Activated T-cell treated with anti-CD3 and anti-CD28 coated beads, Interleukin-2, amount 50 U/mL, for 1 hour (primary cell): ENCODE measurements around the gene C16orf87.

Experiments used
- DNase-seq: peaks from one replicate; pipeline ENCODE4 v3.0.0-alpha.2; 2020

Gene C16orf87

DNA sequence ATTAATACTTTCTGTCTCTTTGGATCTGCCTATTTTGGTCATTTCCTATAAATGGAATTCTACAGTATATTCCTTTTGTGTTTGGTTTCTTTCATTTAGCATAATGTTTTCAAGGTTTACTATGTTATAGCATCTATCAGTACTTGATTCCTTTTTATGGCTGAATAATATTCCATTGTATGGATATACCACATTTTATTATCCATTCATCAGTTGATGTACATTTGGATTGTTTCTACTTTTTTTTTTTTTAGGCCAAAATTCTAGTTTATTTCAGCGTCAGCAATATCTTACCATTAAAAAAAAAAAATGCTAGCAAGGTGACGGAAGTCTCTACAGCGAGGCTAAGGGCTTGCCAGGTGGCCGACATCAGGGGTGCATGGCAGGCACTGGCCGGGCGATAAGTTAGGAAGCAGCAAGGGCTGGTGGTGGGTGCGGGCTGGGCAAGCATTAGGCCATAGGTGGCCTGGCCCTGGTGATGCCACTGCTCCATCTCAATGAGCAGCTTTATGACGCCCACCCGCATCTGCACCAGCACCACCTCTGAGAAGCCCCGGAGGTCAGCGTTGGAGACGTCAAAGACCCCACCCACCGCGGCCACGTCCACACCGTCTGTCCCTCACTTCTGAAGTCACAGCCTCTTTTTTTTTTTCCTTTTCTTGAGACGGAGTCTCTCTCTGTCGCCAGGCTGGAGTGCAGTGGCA is 11.4 kb upstream of the C16orf87 start:
- DNase-seq: no peak

DNA sequence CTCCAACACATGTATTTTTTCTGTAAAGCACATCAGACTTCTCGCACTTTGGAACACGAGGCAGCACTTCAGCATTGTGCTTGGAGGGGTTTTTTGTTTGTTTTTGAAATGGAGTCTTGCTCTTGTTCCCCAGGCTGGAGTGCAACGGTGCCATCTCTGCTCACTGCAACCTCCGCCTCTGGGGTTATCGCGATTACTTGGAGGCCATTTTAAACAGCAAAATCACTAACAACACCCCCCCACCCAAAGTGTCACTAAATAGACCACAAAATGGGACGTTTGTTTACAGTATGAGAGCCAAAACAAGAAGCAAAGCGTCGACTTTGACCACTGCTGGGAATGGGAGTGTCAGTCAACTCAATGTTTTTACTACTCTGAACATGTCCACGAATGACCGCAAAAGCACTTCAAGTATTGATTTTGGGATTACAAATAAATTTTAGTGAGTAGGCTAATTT is 9.0 kb upstream of the C16orf87 start:
- no peak for DNase-seq

DNA sequence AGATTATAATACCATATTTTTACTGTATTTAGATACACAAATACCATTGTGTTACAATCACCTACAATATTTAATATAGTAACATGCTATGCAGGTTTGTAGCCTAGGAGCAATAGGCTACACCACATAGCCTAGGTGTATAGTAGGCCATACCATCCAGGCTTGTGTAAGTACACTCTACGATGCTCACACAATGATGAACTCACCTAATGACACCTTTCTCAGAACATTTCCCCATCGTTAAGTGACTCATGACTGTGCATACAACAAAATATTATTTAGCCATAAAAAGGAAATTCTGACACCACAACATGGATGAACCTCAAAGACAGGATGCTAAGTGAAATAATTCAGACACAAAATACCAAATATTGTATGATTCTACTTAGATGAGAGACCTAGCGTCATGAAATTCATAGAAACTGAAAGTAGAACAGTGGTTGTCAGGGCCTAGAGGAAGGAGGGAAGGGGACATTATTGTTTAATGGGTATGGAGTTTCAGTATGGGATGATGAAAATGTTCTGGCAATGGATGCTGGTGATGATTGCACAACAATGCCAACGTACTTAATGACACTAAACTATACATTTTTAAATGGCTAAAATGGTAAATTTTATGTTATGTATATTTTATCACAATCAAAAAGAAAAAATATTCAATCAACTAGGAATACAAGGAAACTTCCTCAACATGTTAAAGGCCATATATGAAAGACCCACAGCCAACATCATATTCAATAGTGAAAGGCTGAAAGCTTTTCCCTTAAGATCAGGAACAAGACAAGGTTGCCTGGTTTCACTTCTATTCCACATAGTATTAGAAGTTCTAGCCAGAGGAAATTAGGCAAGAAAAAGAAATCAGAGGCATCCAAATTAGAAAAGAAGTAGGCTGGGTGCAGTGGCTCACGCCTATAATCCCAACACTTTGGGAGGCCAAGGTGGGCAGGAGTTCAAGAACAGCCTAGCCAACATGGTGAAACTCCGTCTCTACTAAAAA is 5.9 kb upstream of the C16orf87 start:
- DNase-seq: no peak

DNA sequence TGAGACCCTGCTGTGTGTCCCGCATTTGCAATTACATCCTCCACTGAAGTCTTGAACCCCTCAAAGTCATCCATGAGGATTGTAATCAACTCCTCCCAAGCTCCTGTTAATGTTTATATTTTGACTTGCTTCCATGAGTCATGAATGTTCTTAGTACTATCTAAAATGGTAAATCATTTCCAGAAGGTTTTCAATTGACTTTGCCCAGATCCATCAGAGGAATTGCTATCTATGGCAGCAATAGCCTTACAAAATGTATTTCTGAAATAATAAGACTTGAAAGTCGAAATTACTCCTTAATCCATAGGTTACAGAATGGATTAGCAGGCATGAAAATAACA is 2.5 kb upstream of the C16orf87 start:
- DNase-seq: no peak

DNA sequence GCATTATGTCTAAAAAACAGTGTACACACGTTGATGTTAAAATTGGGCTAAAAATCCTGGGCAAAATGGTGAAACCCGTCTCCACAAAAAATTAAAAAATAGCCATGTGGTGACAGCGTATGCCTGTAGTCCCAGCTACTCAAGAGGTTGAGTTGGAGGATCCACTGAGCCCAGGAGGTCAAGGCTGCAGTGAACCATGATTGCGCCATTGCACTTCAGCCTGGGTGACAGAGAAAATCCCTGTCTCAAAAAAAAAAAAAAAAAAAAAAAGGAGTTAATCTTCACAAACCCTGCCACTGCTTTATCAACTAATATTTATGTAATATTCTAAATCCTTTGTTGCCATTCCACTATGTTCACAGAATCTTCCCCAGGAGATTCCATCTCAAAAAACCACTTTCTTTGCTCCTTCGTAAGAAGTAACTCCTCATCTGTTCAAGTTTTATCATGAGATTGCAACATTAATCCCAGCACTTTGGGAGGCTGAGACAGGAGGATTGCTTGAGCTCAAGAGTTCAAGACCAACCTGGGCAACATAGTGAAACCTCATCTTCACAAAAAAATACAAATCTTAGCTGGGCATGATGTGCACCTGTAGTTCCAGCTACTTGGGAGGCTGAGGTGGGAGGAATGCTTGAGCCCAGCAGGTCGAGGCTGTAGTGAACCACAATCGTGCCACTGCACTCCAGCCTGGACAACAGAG is 1.9 kb upstream of the C16orf87 start:
- DNase-seq: no peak

DNA sequence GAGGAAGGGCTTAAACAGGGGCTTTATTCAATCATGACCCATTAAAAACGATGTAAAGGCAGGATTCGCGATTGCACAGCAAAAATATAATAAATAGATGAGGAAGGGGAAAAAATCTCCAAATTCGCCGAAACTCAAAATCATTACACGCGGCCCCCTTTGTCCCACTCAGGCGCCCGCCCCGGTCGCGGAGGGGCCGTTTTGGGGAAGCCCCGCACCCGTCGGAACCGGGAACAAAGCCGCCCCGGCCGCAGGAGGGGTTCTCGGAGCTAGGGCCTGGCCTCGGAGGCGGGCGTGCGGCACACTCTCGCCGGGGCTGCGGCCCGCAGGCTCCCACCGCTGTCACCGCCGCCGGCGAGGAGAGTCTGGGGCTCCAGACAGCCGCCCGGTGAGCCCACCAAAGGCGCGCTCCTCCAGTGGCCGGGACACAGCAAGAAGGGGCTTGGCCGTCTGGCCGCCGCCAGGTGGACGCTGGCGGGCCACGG is 521 bp downstream of the C16orf87 start:
- no peak for DNase-seq

DNA sequence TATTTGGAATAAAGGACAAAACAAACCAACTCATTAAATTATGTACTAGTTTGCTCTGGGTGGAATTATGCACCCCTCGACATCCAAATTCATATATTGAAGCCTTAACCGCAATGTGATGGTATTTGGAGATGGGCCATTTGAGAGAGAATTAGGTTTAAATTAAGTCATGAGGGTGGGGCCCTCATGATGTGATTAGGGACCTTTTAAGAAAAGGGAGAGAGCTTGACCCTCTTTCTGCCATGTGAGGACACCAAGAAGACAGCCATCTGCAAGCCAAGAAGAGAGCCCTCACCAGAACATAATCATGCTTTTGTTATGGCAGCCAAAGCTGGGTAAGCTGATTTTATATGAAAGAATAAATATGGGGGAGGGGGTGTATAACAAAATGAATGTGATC is 2.0 kb downstream of the C16orf87 start:
- DNase-seq: no peak

DNA sequence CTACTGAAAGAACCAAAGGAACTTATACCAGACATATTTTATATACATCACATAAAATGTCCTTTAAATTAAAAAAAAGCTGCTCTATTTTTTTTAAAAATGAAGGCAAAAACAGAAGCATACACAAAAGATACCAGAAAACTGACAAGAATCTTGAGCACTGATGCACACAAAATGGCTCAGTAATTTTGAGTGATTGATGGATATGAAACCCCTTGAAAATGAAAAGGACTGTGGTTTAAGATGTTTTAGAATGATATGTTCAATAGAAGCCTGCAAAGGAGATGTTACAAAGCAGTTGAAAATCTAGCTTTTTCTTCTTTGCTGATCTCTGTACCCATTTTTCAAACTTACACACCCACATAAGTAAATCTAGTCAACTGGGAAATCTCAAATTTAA is 2.7 kb downstream of the C16orf87 start:
- DNase-seq: no peak

DNA sequence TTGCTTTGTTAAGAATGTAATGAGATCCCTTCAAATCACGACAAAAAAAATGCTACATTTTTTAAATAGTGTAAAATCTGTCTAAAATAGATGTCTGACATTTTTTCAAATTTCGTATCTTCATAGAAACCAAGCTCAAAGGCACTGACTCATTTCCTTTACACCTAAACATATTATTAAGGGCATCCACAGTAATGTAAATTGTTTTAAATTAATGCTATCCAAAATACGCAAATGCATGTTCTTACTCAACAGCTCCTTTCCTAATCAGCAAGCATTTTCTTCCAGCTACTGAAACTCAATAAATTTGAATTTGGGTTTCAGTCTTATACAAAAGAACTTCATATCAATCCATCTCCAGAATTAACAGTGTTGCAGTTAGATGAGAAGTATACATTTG is 4.3 kb downstream of the C16orf87 start:
- no peak for DNase-seq

DNA sequence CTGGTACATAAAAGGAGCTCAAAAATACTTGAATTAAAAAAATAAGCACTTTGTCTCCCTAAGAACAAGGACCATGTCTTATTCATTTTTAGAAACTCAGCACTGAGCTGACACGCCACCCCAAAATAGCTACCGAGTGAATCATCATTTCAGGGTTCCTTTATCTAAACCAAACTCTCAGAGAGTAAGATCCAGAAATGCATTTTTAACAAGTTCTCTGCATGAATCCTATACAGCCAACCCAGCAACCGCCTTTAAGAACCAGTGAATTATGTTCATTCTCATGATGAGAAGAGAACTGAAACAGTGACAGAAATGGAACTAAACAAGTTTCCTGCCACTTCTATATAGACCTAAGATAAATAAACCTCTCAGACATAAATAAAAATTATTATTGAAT is 8.7 kb downstream of the C16orf87 start:
- DNase-seq: no peak

DNA sequence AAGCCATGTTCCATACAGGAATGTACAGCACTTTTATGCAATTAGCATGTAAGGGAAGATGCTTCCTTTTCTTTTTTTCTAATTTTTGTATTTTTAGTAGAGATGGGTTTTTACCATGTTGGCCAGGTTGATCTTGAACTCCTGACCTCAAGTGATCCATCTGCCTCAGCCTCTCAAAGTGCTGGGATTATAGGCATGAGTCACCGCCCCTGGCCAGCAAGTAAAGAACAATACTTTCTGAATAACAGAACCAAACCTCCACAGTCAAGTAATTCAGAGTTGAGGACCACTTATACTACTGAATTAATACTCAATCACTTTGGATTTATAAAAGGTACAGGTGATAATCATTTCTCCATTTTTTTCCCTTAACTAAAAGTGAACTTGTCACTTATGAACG is 13.0 kb downstream of the C16orf87 start:
- DNase-seq: no peak

DNA sequence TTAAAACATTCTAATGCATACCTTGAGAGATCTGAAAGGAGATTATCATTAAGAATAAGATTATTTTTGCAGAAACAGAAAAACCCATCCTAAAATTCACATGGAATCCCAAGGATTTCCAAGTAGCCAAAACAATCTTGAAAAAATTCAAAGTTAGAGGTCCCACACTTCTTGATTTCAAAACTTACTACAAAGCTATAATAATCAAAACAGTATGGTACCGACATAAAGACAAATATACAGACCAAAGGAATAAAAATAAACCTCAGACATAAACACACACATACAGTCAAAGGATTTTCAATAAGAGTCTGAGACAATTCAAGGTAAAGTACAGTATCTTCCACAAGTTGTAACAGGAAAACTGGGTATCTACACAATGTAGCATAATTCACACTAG is 16.2 kb downstream of the C16orf87 start:
- DNase-seq: no peak

DNA sequence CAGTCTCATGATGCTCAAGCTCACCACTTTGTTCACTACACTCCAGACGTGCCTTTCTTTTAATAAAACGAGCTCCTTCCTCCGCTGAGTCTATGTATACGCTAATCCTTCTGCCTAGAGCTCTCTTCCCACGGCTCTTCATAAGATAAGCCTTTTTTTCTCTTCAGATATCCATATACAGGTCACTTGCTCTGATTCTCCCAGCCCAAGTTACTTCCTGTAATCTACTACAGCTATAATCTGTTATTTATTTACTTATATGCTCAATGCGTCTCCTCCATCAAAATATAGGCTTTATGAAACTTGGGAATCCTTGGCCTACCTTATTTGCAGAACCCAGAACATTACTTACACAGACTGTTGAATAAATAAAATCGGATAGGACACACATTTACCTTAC is 17.4 kb downstream of the C16orf87 start:
- DNase-seq: no peak

DNA sequence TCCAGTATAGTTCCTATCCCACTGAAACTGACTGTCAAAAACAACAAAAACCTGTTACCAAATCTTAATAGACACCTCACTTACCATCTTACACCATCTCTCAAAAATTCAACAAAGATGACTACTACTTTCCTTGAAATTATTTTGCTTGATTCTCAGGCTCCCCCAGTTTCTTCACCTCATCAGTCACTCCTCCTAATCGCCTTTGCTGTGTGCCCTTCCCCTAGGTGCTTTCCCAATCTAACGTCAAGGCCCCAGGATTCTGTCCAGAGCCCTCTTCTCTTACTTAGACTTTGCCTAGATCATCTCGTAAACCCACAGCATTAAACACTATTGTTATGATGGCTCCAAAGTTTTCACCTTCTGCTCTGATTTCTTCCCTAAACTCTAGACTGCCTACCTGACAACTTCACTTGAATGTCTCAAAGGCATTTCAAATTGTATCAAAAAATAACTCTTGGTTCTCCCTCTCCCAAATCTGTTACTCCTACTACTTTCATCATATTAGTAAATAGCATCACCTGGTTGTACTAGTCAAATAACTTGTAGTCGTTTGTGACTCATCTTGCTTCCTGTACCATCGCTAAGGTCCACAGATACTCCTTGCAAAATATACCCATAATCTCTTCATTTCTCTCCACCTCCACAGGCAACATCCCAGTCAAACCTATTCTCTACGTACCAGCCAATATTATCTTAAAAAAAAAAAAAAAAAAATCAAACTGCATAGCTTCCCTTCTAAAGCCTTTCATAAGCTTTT is 18.0 kb downstream of the C16orf87 start:
- no peak for DNase-seq

DNA sequence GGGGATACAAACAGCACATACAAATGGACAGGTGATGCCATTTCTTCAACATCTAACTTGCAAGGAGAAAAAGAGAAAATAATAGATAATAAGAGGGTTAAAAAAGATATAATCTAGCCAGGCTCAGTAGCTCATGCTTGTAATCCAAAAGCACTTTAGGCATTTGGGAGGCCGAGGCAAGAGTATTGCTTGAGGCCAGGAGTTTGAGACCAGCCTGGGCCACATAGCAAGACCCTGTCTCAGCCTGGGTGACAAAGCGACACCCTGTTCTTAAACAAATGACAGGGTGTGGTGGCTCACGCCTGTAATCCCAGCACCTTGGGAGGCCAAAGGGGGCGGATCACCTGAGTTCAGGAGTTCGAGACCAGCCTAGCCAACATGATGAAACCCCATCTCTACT is 19.3 kb downstream of the C16orf87 start:
- no peak for DNase-seq

DNA sequence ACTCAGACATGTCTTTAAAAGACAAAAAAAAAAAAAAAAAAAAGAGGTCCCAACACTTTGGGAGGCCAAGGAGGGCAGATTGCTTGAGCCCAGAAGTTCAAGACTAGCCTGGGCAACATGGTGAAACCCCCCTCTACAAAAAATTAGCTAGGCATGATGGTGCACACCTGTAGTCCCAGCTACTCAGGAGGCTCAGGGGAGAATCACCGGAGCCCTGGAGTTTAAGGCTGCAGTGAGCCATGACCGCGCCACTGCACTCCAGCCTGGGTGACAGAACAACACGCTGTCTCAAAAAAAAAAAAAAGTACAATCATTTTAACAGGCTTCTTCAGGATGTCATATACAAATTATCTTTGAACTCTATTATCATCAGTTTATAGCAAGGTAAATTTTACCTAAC is 22.0 kb downstream of the C16orf87 start:
- no peak for DNase-seq

DNA sequence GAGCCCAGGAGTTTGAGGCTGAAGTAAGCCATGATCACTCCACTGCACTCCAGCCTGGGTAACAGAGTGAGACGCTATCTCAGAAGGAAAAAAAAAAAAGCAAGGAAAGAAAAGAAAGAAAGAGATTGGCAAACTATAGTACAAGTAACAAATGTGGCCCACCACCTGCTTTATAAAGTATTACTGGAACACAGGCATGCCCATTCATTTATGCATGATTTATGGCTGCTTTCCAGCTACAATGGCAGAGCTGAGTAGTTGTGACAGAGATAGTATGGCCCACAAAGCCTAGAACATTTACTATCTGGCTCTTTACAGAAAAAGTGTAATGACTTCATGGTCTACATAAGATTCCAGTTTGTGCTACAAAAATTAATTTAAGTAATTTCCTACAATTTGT is 23.6 kb downstream of the C16orf87 start:
- no peak for DNase-seq

DNA sequence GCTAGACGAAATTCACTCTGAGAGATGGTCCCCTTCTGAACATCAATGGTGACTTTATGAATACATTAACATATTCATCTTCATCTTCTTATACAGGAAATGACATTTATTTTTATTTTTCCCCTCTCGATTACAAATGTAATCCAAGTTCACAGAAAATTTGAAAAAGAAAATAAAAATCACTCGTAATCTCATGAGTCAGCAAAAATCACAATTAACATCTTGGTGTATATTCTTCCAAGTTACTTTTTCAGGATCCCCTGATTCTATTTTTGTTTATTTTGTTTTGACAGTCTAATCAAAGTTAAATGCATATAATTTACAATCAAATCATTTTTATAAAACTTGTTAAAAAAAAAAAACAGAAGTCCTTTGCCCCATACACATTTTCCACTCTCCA is 27.6 kb downstream of the C16orf87 start:
- DNase-seq: no peak

DNA sequence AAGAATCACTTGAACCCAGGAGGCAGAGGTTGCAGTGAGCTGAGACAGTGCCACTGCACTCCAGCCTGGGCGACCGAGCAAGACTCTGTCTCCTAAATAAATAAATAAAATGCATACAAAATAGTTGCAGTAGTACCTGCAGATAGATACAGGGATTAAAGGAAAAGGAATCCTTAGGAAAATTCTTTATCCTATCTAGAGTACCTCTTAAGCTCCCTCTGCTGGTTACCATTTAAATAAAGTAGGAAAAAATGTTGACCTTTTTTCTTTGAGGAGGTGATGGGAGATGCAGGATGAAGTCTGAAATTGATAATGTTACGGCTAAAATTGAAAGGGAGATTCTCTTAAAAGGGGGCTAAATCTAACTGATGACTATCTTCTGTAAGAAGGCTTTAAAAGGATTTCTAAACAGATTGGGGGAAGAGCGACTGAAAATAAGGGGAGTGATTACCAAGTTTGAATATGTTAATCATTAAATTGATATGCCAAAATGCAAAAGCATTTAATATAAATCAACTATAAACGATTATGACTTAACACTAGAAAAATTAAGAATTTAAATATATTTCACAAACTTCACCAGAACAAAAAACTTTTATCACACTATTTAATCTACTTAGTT is 29.4 kb downstream of the C16orf87 start:
- no peak for DNase-seq

DNA sequence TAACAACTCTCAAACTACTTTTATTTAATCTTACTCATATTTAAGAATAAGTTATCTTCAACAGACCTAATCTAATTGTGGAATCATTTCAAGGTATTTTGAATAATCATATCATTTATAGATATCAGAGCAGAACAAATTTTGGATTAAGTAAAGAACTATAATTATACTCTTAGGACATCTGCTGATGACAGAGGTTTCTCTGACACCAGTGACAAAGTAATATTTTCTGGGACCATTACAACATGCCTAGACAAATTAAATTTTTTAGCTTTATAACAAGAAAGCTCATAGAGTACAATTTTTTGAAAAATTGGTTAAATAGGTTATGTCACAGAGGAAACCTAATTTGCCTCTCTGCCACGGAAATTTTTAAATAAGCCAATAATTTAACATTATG is 30.5 kb downstream of the C16orf87 start:
- DNase-seq: no peak

DNA sequence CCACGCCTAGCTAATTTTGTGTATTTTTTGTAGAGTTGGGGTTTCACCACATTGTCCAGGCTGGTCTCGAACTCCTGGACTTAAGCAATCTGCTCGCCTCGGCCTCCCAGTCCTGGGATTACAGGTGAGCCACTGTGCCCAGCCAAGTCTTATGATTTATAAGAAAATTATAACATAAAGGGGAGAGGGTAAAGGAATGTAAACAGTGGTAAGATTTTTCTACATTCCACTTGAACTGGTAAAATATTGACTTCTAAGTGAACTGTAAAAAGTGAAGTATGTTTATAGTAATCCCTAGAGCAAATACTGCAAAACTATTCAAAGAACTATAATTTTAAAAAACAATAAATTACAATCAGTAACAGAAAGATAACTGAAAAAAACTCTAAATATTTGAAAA is 33.5 kb downstream of the C16orf87 start:
- DNase-seq: no peak

DNA sequence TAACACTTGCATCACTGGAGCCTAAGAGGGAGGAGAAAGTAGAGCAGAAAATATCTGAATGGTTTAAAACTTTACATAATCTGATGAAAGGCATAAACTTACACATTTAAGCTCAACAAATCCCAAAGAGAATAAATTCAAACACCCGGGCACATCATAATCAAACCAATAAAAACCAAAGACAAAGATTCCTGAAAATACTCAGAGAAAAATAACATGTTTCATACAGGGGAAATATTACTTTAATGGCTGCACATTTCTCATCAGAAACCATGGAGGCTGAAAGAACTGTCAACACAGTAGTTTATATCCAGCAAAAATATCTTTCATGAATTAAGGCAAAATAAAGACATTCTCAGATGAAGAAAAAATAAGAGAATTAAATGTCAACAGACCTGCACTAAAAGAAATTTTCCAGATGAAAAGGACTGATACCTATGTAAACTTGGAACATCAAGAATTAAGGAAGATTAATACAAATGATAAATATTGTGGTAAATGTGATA is 34.2 kb downstream of the C16orf87 start:
- no peak for DNase-seq
